Measurements from ENCODE around the gene KIF11.

DNA sequence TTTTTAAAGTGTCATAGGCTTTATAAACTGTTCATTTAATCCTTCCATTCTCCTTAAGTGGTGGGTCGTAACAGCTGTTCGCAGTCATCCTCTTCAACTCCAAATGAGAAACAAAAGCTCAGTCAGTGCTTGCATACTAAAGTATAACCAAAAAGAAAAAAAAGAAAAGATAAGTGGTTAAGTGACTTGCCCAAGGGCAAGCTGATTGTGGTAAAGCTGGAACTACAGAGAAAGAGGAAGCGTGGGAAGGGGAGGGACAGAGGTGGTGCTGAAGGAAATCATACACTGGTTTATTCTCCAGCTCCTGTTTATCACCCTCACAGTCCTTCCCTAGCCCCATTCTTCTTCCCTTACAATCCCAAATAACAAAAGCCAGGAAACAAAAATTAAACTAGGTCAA is 48.6 kb upstream of the KIF11 start:
- TF ChIP-seq ZNF331 (CRISPR knock-in tag; IDR thresholded peaks at IDR 0.05; ENCODE audit: low read depth): no peak
- no peak for TF ChIP-seq EZH2 (IDR thresholded peaks at IDR 0.05; ENCODE audit: low read depth, unreplicated experiment)
- no peak for TF ChIP-seq EZH2phosphoT487 (IDR thresholded peaks at IDR 0.05; ENCODE audit: unreplicated experiment)
- TF ChIP-seq, protein P1, sequence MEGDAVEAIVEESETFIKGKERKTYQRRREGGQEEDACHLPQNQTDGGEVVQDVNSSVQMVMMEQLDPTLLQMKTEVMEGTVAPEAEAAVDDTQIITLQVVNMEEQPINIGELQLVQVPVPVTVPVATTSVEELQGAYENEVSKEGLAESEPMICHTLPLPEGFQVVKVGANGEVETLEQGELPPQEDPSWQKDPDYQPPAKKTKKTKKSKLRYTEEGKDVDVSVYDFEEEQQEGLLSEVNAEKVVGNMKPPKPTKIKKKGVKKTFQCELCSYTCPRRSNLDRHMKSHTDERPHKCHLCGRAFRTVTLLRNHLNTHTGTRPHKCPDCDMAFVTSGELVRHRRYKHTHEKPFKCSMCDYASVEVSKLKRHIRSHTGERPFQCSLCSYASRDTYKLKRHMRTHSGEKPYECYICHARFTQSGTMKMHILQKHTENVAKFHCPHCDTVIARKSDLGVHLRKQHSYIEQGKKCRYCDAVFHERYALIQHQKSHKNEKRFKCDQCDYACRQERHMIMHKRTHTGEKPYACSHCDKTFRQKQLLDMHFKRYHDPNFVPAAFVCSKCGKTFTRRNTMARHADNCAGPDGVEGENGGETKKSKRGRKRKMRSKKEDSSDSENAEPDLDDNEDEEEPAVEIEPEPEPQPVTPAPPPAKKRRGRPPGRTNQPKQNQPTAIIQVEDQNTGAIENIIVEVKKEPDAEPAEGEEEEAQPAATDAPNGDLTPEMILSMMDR (conservative IDR thresholded peaks at IDR 0.05; ENCODE audit: low read depth in 2 of 2): no peak
- TF ChIP-seq, protein P2, sequence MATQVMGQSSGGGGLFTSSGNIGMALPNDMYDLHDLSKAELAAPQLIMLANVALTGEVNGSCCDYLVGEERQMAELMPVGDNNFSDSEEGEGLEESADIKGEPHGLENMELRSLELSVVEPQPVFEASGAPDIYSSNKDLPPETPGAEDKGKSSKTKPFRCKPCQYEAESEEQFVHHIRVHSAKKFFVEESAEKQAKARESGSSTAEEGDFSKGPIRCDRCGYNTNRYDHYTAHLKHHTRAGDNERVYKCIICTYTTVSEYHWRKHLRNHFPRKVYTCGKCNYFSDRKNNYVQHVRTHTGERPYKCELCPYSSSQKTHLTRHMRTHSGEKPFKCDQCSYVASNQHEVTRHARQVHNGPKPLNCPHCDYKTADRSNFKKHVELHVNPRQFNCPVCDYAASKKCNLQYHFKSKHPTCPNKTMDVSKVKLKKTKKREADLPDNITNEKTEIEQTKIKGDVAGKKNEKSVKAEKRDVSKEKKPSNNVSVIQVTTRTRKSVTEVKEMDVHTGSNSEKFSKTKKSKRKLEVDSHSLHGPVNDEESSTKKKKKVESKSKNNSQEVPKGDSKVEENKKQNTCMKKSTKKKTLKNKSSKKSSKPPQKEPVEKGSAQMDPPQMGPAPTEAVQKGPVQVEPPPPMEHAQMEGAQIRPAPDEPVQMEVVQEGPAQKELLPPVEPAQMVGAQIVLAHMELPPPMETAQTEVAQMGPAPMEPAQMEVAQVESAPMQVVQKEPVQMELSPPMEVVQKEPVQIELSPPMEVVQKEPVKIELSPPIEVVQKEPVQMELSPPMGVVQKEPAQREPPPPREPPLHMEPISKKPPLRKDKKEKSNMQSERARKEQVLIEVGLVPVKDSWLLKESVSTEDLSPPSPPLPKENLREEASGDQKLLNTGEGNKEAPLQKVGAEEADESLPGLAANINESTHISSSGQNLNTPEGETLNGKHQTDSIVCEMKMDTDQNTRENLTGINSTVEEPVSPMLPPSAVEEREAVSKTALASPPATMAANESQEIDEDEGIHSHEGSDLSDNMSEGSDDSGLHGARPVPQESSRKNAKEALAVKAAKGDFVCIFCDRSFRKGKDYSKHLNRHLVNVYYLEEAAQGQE (IDR thresholded peaks at IDR 0.05; ENCODE audit: unreplicated experiment): no peak
- TF ChIP-seq POLR2AphosphoS5 (IDR thresholded peaks at IDR 0.05; ENCODE audit: low read depth): no peak
- TF ChIP-seq CREB1 (CRISPR knock-in tag; IDR thresholded peaks at IDR 0.05; ENCODE audit: low read depth): no peak
- TF ChIP-seq JUNB (IDR thresholded peaks at IDR 0.05; ENCODE audit: unreplicated experiment): no peak
- no peak for TF ChIP-seq NANOG (IDR thresholded peaks at IDR 0.05; ENCODE audit: borderline replicate concordance)
- no peak for TF ChIP-seq ZNF114 (CRISPR knock-in tag; IDR thresholded peaks at IDR 0.05)

Data from GM23338 (cell line).